ENCODE results near the gene RABGEF1.
"Not testable (repeated sequence)": the region's sequence is repeated elsewhere in the genome, so short reads cannot be mapped to it uniquely, and the experiment has no call there.

The RABGEF1 gene

GRCh38 chr7:66767486-66767885 lies 27.0 kb downstream of the RABGEF1 start:
- DNase-seq = not testable (repeated sequence)

- DNase-seq = no peak
These were observed 28.6 kb downstream of the RABGEF1 start for GRCh38 chr7:66768865-66769832.

GRCh38 chr7:66769833-66770512 lies 29.4 kb downstream of the RABGEF1 start:
- no peak for DNase-seq

GRCh38 chr7:66771795-66772194 lies 31.3 kb downstream of the RABGEF1 start:
- no peak for DNase-seq

- not testable (repeated sequence) for DNase-seq
These were observed 33.2 kb downstream of the RABGEF1 start for GRCh38 chr7:66773744-66774143.

GRCh38 chr7:66776383-66776782 lies 35.9 kb downstream of the RABGEF1 start:
- DNase-seq = not testable (repeated sequence)

GRCh38 chr7:66776800-66777442 lies 36.4 kb downstream of the RABGEF1 start:
- no peak for DNase-seq

- DNase-seq = no peak
These were observed 37.7 kb downstream of the RABGEF1 start for GRCh38 chr7:66778201-66778600.

GRCh38 chr7:66779669-66780409 lies 39.3 kb downstream of the RABGEF1 start:
- no peak for DNase-seq

- no peak for DNase-seq
These were observed 41.0 kb downstream of the RABGEF1 start for GRCh38 chr7:66781408-66782090.

GRCh38 chr7:66782875-66783274 lies 42.3 kb downstream of the RABGEF1 start:
- not testable (repeated sequence) for DNase-seq

- not testable (repeated sequence) for DNase-seq
These were observed 43.5 kb downstream of the RABGEF1 start for GRCh38 chr7:66783887-66784595.

GRCh38 chr7:66790196-66790595 lies 49.7 kb downstream of the RABGEF1 start:
- no peak for DNase-seq

GRCh38 chr7:66790725-66791124 lies 50.2 kb downstream of the RABGEF1 start:
- DNase-seq = no peak

- DNase-seq = no peak
These were observed 60.1 kb downstream of the RABGEF1 start for GRCh38 chr7:66800591-66800990.

GRCh38 chr7:66804001-66804400 lies 63.5 kb downstream of the RABGEF1 start:
- DNase-seq = no peak

GRCh38 chr7:66807736-66808135 lies 67.2 kb downstream of the RABGEF1 start:
- DNase-seq = no peak

GRCh38 chr7:66810716-66811115 lies 70.2 kb downstream of the RABGEF1 start:
- no peak for DNase-seq

GRCh38 chr7:66815186-66815875 lies 74.8 kb downstream of the RABGEF1 start:
- DNase-seq = not testable (repeated sequence)

GRCh38 chr7:66815951-66816350 lies 75.4 kb downstream of the RABGEF1 start:
- DNase-seq = no peak

- not testable (repeated sequence) for DNase-seq
These were observed 76.1 kb downstream of the RABGEF1 start for GRCh38 chr7:66816658-66817057.
